Measurements from ENCODE around the gene FTO.

FTO gene

DNA sequence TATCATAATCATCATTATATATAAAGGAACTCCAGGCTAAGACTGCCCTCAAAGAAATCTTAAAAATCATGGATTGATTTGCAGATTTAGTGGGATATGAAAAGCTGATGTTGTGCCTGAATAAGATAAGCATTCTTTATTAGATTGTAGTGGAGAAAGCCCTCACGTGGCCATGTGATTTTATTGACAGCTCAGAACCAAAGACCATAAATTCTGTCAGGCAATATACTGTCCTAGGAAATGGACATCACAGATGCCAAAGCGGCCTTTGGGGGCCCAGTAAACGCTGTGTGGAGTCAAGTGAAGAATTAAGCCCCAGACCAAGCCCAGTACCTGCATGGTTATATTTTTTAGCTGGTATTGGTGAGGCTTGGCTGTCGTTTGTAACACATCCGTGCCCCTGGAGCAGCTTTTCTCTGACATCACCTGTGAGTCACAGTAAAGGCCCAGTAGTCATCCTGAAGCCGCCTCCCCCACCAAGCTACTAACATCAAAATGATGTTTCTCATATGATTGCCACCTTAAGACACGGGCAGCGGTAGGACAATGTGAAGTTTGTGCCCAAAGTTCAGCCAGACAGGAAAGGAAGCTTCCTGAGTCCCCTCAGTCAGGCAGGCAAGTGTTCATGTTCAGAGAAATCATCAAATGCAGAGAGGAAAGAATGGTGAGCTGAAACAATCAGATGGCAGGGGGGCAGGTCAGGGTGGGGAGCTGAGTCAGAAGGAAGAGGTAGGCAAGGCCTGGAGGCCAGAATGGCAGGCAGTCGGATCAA is 373.3 kb downstream of the FTO start:
- no peak for DNase-seq (ENCODE audit: low read depth in 2 of 2)

DNA sequence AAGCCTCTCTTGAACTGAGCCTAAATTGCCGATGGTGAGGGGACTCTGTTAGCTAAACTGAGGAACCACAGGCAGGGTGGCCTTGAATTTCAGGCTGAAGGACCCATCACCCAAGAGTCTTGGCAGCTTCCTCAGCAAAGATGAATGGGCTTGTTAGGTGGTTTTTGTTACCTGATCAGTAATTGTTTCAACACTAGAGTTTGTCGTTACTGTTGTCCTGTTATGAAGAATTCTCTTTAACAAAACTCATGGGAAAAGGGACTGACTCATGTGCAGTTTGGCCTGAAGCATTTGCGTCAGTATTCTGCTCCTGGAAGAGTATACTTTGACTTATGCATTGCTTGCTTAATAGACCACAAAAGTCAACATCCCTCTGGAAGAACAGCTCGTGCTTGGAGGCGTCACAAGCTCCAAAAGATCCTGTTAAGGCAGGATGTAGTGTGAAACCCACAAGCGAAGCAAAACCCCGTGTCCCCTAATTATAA is 376.6 kb downstream of the FTO start:
- no peak for DNase-seq (ENCODE audit: low read depth in 2 of 2)

- no peak for DNase-seq (ENCODE audit: low read depth in 2 of 2)
These were observed 382.8 kb downstream of the FTO start for GRCh38 chr16:54086791-54087190.

- DNase-seq (ENCODE audit: low read depth in 2 of 2), result no peak
These were observed 386.6 kb downstream of the FTO start for GRCh38 chr16:54090602-54091001.

DNA sequence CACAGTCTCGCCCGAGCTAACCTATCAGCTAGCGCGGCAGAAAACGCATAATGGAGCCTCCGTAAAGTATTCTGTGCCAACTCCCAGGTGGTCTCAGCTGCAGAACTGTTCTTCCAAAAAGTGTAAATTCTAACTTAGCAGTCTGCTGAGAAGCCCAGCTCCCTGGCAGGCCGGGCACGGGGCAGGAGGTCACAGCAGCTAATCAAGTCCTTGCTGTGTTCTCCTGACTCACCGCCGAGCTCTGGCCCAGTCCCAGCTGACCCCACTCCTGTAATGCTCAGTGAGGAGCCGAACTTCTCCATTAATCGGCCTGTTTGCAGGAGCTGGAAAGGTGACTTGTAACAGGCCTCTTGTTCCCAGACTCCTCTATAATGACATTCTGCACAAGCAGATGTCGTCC is 389.3 kb downstream of the FTO start:
- no peak for DNase-seq (ENCODE audit: low read depth in 2 of 2)

GRCh38 chr16:54094641-54095040 is 390.7 kb downstream of the FTO start:
- no peak for DNase-seq (ENCODE audit: low read depth in 2 of 2)

- DNase-seq (ENCODE audit: low read depth in 2 of 2), result no peak
These were observed 392.7 kb downstream of the FTO start for GRCh38 chr16:54096607-54097006.

DNA sequence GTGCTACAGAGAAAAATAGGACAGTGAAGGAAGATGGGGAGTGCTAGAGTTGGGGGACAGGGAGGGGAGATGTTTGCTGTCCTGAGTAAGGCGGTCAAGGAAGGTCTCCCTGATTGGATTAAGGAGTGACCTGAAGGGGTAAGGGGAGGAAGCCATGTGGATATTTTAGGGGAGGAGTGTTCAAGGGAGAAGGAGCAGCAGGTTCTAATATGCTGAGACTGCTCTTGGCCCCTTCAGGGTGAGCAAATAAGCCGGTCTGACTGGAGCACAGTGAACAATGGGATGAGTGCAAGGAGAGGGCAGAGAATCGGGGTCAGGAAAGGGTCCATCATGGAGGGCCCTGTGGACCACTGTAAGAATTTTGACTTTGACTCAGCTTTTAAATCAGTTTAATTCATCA is 393.8 kb downstream of the FTO start:
- no peak for DNase-seq (ENCODE audit: low read depth in 2 of 2)

DNA sequence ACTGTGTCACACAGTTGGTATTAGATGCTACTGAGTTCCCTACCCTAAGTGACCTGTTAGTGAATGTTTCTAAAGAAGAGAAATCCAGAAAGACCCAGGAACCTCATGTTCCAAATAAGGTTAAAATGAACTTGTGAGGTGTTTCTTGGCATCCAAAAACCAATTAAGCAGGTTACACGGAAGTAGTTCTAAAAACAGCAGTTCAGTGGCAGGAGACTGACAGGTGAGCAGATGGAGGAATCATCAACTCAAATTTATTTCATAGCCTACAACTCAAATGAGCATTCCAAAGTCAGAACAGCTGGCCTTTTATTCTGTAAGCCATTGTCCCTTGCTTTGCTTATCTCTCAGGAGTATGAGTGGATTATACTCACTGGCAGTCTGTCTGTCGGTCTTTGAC is 394.3 kb downstream of the FTO start:
- no peak for DNase-seq (ENCODE audit: low read depth in 2 of 2)

DNA sequence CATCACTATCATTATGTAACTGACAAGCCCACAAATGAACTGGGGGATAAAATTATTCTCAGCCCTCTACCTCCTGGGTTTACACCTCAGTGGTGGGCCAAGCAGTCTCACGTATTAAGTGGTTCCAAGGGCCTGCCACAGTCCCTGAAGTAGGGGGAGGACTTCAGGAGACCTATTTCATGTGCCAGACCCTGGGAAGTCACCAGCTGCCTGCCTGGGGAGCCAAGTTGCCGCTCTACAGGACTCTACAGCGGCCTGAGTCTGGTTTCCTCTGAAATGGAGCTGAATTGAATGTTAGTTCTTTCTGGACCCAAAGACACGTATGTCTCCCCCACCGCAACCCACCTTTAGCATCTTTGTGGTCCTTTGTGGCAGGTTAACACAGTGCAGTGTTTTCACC is 395.7 kb downstream of the FTO start:
- no peak for DNase-seq (ENCODE audit: low read depth in 2 of 2)

DNA sequence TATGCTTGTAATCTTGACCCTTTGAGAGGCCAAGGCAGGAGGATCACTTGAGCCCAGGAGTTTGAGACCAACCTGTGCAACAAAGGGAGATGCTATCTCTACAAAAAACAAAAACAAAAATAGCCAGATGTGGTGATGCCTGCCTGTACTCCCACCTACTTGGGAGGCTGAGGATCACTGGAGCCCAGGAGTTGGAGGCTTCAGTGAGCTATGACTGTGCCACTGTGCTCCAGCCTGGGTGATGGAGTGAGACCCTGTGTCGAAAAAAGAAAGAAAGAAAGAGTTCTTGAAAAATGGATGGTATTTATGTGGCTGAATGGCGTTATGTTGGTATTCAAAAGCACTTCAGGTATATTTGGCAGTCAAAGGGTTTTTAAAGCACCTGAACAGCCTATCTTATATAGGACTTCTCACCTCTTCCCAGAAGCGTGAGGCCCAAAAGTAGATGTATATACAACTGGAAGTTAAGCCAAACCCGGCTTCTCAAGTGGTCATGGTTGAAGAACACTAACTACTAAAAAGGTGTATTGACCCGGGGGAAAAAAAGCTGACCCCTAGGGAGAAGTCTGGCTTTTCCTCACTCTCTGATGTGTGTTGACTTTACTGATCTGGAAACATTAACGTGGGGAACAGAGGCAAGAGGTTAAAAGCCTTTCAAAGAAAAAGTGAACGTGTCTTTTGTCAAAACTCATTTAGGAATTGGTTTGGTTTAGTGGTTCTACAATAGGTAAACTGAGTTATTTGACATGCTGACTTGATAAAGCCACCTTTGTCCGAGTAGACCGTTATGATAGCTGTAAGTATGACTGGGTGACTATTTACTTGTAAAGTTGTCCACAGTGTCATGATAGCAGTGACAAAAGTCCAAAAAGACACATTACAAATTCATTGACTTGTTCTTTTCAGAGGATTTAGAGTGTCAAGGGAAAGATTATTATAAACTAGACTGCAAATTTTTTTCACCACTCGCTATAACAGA is 399.2 kb downstream of the FTO start:
- DNase-seq (ENCODE audit: low read depth in 2 of 2), result no peak

- no peak for DNase-seq (ENCODE audit: low read depth in 2 of 2)
These were observed 402.1 kb downstream of the FTO start for GRCh38 chr16:54106057-54106456.

GRCh38 chr16:54107583-54108202 is 403.7 kb downstream of the FTO start:
- DNase-seq (ENCODE audit: low read depth in 2 of 2), result no peak

DNA sequence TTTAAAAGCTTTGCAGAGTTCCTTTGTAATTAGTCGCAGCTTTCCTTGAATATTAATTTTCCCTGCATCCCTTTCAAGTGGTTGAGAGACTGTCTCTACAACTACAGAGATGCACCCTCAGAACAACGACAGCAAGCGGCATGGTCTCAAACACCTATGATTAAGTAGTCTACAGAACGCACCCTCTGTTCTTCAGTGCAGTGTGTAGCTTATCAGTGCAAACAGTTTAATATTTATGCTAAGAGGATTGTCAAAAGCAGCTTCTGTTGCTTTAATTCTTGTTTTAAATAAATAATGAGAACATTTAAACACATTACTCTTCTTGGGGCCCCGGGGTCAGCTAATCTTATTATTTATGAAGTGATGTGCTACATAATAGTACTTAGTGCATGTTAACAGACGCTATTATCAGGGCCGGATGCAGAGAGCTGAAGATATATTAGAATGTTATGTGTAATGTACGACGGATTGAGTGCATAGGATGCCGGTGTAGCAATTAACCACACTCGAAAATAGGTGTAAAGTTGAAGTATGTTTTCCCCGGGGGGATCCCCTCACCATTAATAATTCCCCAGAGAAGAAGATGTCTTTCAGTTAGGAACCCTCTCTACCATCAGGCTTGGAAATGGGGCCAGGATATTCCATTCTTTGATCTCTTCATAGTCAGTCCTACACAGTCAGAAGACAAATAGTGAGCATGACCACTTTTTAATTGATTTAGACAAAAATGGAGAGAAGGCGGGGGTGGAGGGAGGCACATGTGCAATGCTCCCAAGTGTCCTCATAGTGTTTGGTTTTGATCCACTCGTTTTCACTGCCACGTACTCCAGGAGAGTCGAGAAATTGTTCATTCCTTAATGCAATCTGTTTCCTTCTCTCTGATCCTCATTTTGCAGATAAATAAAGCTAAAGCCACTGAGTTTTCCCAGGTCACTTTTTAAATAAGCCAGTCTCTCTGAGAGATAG is 406.3 kb downstream of the FTO start:
- DNase-seq (ENCODE audit: low read depth in 2 of 2), result no peak

GRCh38 chr16:54112451-54113206 is 408.7 kb downstream of the FTO start:
- DNase-seq (ENCODE audit: low read depth in 2 of 2), result no peak

DNA sequence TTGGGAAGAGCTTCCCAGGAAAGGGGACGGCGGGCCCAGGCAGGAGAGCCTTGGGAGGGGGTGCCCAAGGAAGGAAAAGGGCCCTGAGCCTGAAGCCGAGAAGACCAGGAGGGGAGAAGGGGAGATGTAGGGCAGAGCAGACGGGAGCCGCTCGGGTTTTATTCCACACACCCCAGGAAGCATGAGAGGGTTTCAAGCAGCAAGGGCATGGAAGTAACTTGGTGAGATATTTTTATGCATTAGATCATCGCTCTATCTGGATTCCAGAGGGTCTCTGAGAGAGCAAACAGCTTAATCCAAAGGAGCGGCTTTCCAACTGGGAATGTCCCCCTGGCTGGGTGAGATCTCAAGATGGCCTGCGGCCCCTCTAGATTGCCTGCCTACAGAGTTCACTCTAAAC is 411.6 kb downstream of the FTO start:
- DNase-seq (ENCODE audit: low read depth in 2 of 2), result no peak

DNA sequence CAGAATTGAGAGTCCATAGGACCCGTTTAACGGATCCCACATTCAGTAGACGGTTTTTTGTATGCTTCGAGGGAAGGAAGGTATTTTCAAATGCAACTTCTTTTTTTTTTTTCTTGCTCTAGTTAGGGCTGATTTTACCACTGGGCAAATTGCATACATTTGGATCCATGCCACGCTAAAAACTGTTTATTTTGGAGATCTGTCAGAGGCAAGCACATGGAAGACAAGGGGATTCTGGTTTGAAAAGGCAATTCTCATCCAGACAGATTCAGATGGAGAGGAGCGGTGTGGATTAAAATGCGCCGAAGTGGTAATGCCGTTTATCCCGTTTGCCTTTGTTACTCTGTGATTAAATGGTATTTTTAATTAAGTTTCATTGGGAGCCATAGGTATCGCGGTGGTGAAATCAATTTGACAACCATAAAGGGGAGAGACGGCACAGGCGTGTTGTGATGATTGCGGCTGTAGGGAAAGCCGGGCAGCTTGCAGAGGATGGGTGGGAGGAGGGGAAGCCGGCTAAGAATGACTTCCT is 412.2 kb downstream of the FTO start:
- DNase-seq (ENCODE audit: low read depth in 2 of 2), result no peak

- DNase-seq (ENCODE audit: low read depth in 2 of 2), result no peak
These were observed 414.9 kb downstream of the FTO start for GRCh38 chr16:54118846-54119245.

DNA sequence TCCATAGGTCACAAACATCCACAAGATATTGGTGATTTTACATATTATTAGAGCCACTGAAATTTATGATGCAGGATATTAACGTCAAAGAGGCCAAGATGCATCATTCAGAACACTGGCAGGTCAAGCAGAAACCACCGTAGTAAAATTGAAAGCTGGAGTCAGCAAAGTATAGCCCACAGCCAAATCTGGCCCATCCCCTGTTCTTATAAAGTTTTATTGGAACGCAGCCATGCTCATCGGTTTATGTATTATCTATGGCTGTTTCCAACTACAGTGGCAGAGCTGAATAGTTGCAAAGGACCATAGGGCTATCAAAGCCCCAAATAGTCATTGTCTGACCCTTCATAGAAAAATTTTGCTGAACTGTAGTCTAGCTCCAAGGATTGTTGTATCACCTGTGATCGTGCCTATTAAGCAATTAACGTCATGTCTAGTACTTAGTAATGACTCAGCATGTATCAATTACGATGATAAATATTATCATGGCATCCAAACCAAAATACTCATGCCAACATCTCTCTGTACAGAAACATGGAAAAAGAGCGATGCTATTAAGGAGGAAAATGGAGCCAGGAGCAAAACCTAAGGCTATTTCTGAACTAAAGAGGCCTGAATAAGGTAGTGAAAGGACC is 417.0 kb downstream of the FTO start:
- no peak for DNase-seq (ENCODE audit: low read depth in 2 of 2)

All from stimulated activated CD4-positive, alpha-beta T cell treated with anti-CD3 and anti-CD28 coated beads, Interleukin-15, amount 100 ng/mL, for 48 hours (primary cell).